ENCODE measurements around the gene FAM32A.

FAM32A gene

DNA sequence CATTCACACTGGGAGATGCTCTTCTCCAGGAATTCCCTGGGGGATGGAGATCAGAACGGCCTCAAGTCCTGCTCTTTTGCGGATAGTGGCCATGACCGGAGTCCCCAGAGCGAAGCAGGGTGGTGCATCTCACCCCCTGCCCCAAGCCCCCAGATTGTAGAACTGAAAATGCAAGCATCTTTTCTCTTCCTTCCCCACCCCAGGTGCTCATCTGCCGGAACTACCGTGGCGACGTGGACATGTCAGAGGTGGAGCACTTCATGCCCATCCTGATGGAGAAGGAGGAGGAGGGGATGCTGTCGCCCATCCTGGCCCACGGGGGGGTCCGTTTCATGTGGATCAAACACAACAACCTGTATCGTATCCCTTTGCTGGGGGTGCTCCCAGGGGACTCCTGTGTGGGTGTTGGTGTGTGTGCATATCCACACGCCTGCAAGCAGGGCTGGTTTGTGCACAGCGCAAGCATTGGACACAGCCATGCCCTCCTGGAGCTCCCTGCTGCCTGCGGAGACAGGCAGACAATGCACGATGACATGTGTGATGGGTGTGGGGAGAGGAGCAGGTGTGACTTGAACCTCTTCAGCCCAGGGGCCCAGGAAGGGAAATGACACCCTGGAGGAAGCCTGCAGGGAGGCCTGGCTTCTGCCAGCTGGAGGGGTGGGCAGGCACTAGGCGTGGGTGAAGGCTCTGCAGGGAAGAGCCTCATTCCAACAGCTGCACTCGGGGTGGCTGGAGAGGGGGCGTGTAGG lies 18.2 kb downstream of the FAM32A start:
- DNase-seq = no peak

DNA sequence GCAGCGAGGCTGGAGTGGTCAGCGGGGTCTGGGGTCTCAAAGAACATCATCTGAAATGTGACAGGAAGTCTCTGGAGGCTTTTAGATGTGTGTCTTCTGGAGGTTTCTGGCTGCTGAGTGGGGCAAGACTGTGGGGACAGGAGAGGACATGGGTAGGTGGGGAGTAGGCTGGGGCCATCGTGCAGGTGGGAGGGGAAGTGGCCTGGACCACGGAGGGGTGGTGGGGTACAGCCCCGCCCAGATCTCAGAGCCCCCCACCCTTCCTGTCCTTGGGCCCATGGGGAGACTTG lies 18.7 kb downstream of the FAM32A start:
- DNase-seq = no peak

GRCh38 chr19:16205205-16206045 lies 20.2 kb downstream of the FAM32A start:
- DNase-seq = no peak

DNA sequence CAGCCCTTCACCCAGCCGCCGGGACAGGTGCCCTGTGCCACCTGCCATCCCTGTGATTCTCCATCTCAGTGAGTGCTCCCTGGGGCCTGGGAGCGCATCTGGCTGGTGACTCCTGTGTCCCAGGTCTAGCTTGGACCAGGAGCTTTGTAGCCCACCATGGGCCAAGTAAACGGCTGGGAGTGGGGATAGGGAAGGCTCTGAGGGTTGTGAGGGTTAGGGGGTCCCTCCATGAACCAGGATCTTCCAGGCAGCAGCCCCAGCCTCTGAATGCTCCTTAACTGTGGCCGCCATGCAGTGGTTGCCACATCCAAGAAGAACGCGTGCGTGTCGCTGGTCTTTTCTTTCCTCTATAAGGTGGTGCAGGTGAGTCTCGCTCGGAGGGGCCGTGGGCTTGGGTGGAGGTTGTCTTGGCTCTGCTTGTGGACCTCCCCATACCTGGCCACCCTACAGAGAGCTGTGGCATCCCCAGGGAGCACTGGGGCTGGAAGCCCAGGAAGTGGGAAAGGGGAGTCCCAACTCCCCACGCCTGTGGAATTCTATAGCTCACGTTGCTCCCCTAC lies 20.9 kb downstream of the FAM32A start:
- DNase-seq = no peak

DNA sequence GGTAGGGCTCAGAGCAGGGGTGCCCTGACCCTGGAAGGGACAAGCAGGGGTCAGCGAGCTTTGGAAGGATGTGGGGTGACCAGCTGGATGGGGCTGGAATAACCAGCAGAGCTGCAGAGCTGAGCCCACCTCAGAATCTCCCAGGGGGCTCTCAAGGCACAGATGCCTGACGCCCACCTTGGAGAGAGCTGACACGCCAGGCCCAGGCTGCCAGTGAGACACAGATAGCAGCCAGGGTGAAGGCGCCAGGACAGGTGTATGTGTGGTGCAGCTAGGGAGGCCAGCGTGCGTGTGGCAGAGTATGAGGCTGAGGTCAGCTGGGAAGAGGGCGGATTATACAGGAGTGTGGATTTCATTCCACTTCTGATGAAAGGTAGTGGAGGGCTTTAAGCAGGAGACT lies 21.4 kb downstream of the FAM32A start:
- DNase-seq = no peak

DNA sequence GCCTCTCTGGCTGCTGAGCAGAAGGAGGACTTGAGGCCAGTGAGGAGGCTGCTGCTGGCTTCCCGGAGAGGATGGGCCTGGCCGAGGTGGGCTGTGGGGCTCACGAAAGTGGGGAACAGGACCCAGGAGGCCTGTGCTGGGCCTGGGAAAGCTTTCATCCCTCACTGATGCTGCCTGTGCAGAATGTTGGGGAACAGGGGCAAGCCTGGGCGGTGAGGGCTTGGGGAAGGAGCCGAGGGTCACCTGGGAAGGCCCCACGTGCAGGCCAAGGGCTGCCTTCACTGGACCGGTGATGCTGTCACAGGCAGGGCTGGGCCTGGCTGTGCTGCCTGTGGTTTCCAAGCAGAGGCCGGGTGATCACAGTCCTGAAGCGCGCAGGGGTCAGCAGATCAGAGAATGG lies 21.9 kb downstream of the FAM32A start:
- DNase-seq = no peak

DNA sequence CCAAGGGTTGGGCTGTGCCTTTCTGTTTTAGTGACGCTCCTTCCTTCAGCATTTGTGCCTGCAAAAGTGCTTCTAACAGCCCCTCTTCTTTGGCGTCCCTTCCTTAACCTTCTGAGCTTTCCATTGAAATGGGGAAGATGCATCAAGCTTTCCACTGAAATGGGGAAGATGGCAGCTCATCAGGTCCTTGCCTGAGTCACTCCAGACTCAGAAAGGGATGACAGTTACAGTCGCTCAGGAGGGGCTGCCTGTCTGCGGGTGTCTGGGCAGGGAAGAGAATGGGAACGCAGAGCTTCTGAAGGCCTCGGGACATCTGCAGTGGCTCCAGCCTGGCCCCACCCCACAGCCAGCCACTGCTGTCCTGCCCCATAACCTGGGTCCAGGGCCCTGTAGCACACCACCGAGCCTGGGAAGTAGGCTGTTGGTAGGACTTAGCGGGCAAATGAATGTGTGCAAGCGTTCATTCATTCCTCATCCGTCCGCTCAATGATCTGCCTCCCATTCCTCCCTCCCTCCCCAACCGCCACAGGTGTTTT lies 22.3 kb downstream of the FAM32A start:
- DNase-seq = no peak

DNA sequence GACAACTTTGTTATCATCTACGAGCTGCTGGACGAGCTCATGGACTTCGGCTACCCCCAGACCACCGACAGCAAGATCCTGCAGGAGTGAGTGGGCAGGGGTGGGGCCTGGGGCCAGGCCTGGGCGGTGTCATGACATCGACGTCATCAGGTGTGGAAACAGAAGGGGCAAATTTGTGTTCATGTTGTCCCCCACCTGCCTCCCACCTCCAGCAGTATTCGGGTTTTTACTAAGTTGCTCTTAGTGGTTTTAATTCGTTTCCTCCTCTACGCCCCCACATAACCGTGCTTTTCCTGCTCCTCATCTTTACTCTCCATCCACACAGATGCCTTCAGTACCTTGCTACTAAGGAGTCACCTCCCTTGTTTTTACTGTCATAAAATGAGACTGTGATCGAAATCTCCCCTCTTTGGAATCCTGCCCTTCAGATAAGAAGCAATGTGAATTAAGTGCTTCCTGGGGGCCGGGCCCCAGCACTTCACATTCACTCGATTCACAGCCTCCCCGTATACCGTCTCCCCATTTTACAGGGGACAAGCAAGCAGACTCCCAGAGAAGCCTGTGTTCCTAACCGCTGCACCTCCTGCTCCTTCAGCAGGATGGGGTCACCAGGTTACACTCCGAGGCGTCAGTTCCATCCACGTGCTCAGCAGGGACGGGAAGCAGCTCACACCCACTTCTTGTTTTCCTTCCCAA lies 23.0 kb downstream of the FAM32A start:
- DNase-seq = no peak

- DNase-seq = no peak
Observed at GRCh38 chr19:16208847-16209665, 23.8 kb downstream of the FAM32A start.

DNA sequence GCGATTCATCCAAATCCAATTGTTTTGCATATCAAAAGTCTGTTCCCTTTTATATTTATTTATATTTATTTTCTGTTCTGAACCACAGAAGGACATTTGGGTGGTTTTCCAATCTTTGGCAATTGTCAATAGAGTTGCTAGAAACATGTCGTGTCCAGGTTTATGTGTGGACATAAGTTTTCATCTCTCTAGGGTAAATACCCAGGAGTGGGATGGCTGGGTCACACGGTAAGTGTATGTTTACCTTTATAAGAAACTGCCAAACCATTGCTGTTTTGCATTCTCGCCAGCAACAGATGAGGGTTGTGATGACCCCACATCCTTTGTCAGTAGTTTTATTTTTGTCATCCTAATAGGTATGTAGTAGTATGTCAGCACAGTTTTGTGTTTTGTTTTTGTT lies 25.0 kb downstream of the FAM32A start:
- DNase-seq = no peak

GRCh38 chr19:16213076-16213475 lies 27.9 kb downstream of the FAM32A start:
- no peak for DNase-seq

DNA sequence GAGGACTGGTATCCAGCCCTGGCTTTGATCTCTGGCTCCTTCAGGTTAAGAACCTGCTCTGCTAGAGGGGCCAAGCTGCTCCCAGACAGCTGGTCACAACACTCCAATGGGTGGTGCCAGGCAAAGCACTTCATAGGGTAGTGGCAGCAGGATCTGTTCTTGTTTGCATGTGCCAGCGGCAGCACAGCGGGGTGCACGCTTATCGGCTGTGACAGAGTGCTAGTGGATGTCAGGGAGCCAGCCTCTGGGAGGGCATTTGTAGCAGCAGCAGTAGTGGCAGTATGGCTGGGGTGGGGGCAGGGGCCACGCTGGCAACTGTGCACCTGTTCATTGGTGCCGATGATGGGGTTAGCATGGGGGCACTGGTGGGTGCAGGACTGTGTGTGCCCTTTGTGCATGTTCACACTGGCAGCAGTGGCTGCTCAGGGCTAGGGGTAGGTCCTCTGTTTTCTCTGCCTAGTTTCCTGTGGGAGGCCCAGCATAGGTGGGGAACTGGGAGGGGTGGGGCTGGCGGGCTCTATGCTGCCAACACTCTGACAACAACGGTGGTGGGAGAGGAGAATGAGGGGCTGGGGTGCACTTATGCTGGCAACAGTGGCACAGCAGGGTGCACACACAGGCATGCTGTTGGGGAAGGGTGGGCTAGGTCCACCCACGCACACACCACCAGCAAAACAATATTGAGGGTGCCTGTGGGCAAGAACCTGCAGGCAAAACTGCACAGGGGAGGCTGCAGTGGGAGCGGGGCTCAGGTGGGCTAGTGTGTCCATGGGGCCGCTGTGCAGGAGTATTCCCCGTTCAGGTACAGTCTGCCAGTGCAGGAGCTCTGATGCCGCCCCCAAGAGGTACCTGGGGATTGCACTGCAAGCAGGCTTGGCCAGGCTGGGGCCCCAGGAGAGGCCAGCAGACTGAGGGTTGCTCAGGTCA lies 31.8 kb downstream of the FAM32A start:
- no peak for DNase-seq

- no peak for DNase-seq
Observed at GRCh38 chr19:16217716-16218451, 32.7 kb downstream of the FAM32A start.

DNA sequence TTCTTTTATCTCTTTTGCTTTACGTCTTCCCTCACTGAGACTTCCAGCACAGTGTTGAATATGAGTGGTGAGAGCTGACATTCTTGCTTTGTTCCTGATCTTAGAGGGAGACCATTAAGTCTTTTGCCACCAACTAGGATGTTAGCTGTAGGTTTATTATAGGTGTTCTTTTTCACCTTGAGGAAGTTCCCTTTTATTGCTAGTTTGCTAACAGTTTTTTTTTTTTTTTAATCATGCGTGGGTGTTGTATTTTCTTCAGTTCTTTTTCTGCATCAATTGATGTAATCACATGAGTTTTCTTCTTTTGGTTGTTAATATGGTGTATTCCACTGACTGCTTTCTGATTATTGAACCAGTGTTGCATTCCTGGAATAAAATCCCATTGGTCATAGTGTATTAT lies 33.6 kb downstream of the FAM32A start:
- DNase-seq = no peak

DNA sequence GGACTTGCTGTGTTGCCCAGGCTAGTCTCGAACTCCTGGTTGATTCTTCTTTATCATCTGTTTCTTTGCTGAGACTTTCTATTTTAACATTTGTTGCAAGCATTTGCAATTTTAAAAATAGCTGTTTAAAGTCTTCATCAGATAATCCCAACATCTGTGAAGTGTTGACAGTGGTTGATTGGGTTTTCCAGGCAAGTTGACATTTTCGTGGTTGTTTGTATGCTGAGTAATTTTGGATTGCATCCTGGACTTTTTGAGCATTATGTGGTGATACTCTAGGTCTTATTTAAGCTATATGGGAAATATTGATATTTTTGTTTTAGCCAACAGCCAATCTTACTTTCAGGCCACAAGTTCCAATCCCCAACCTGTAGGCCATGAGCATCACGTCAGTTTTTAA lies 37.6 kb downstream of the FAM32A start:
- no peak for DNase-seq

DNA sequence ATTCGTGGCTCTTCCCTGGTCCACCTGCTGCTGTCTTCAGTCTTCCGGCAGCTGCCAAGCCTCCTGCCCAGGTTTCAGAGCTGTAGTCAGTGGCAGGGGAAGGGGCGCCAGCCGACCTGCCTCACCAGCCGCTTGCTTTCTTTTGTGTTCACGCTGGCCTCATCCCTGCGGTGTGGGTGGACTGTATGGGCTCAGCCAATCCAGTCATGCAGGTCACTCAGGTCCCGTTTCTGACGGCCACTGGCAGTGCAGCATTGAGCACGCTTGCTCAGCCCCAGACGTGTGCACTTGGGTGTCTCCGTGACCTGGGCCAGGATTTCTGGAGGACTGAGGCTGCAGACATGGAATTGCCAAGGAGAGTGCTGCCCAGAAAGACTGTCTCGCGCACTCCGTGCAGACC lies 38.5 kb downstream of the FAM32A start:
- DNase-seq = no peak

GRCh38 chr19:16224293-16225045 lies 39.3 kb downstream of the FAM32A start:
- no peak for DNase-seq

GRCh38 chr19:16225279-16226183 lies 40.3 kb downstream of the FAM32A start:
- no peak for DNase-seq

DNA sequence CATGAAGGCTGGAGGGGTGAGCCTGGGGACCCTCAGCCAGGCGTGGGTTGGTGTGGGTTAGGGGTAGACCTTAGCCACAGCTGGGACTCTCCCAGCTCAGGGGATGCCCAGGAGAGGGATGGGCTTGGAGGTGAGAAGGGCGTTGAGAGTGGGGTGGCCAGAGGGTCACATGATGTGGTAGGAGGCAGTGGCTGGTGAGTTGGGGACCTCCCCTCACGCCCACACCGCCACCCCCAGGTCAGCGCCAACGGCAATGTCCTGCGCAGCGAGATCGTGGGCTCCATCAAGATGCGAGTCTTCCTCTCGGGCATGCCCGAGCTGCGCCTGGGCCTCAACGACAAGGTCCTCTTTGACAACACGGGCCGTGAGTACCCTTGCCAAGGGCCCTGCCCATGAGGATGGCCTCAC lies 41.0 kb downstream of the FAM32A start:
- no peak for DNase-seq

All from activated CD8-positive, alpha-beta memory T cell treated with anti-CD3 and anti-CD28 coated beads, Interleukin-2, amount 50 U/mL, for 48 hours (primary cell).